H1 (cell line): ENCODE results near the gene CCDC157. TPM values are rescaled to one million over a fixed set of nuclear protein-coding genes. Genes with fewer than 3 reads are reported as not detected.

Experiments
- CTCF ChIA-PET: fragments of 300-600 bp; sonication (Branson Sonifier 250); formaldehyde crosslinking; loops from one replicate; lab custom pipeline; 2021; ENCODE audit not compliant: partially characterized antibody; lab: Charles Lee
- POLR2A ChIA-PET: fragments of 300-600 bp; sonication (Branson Sonifier 250); formaldehyde crosslinking; loops from one replicate; lab custom pipeline; 2021; ENCODE audit warnings: inconsistent platforms; ENCODE audit not compliant: partially characterized antibody; lab: Charles Lee
- DNase-seq, 2 experiments: peaks; one replicate each; pipeline versions ENCODE4 v3.0.0 to v3.0.0-alpha.2; 2010 to 2022; ENCODE audit warnings: low spot score in 2 of 2, low read depth in 1 of 2, mixed read lengths in 1 of 2
- FAIRE-seq: peaks from 2 replicates; lab custom pipeline; 2011; peaks lifted over from hg19 to GRCh38; lab: Jason Lieb, UNC
- H2AFZ ChIP-seq: 2 replicates; pipeline ENCODE4 v1.8.1; 2012; ENCODE audit warnings: low read length, inconsistent platforms
- H2AK5ac ChIP-seq: 2 replicates; pipeline ENCODE4 v1.6.1; 2013; ENCODE audit warnings: low read depth, low read length
- H2BK120ac ChIP-seq: replicated peaks from 2 replicates; pipeline ENCODE3; 2013; ENCODE audit warnings: low read depth, low read length, inconsistent platforms
- H2BK12ac ChIP-seq: 2 replicates; pipeline ENCODE4 v1.6.1; 2013; ENCODE audit warnings: low read depth, low read length
- H2BK15ac ChIP-seq: 2 replicates; pipeline ENCODE4 v1.6.1; 2013; ENCODE audit warnings: low read length
- H2BK20ac ChIP-seq: 2 replicates; pipeline ENCODE4 v1.6.1; 2013; ENCODE audit warnings: low read length
- H2BK5ac ChIP-seq: 2 replicates; pipeline ENCODE4 v1.6.1; 2013; ENCODE audit warnings: low read depth, low read length
- H3K14ac ChIP-seq: 2 replicates; pipeline ENCODE4 v1.6.1; 2013; ENCODE audit warnings: inconsistent platforms; ENCODE audit not compliant: insufficient read length
- H3K18ac ChIP-seq: 2 replicates; pipeline ENCODE4 v1.6.1; 2013; ENCODE audit warnings: low read length; ENCODE audit errors: extremely low read depth
- H3K23ac ChIP-seq: 2 replicates; pipeline ENCODE4 v1.6.1; 2013; ENCODE audit warnings: inconsistent platforms; ENCODE audit not compliant: insufficient read length
- H3K23me2 ChIP-seq: 2 replicates; pipeline ENCODE4 v1.6.1; 2013; ENCODE audit warnings: low read depth, low read length
- H3K27ac ChIP-seq: 2 replicates; pipeline ENCODE4 v1.6.1; 2011; ENCODE audit warnings: low read depth, low read length, inconsistent platforms
- H3K27me3 ChIP-seq, 4 experiments: replicated peaks in 1 of 4; 1 replicate in 1 of 4; 2 replicates in 3 of 4; pipeline versions ENCODE4 v1.6.1 to v1.8.1; 2011 to 2013; ENCODE audit warnings: low read length in 3 of 4, mild to moderate bottlenecking in 3 of 4, inconsistent platforms in 2 of 4, mixed read lengths in 2 of 4, moderate library complexity in 1 of 4; ENCODE audit not compliant: control insufficient read depth in 3 of 4, insufficient read depth in 3 of 4; ENCODE audit errors: extremely low read depth in 1 of 4
- H3K36me3 ChIP-seq, 4 experiments: 2 replicates each; pipeline versions ENCODE4 v1.6.1 to v1.8.1; 2011 to 2013; ENCODE audit warnings: mild to moderate bottlenecking in 4 of 4, low read length in 3 of 4, moderate library complexity in 2 of 4, control low read depth in 1 of 4, inconsistent platforms in 1 of 4; ENCODE audit not compliant: insufficient read depth in 4 of 4, control insufficient read depth in 2 of 4
- H3K4ac ChIP-seq: replicated peaks from 2 replicates; pipeline ENCODE3; 2013; ENCODE audit warnings: low read length, low read depth, mixed read lengths, inconsistent platforms; ENCODE audit not compliant: insufficient read length
- H3K4me1 ChIP-seq, 4 experiments: replicated peaks in 1 of 4; 1 replicate in 1 of 4; 2 replicates in 3 of 4; pipeline versions ENCODE4 v1.6.1 to v1.8.1; 2011 to 2013; ENCODE audit warnings: low read length in 3 of 4, inconsistent platforms in 2 of 4, mixed read lengths in 1 of 4; ENCODE audit not compliant: insufficient read depth in 4 of 4, control insufficient read depth in 3 of 4
- H3K4me2 ChIP-seq, 2 experiments: 2 replicates each; pipeline versions ENCODE4 v1.6.1 to v1.8.1; 2011 to 2013; ENCODE audit warnings: low read depth in 2 of 2, low read length in 2 of 2, control low read depth in 1 of 2, inconsistent platforms in 1 of 2, mild to moderate bottlenecking in 1 of 2; ENCODE audit not compliant: insufficient read depth in 1 of 2
- H3K4me3 ChIP-seq, 4 experiments: fragments of 200-600, 300-600 bp in 1 of 4; sonication (generic), shearing (Covaris generic), sonication (Bioruptor Twin) in 1 of 4; 2 replicates each; pipeline versions ENCODE4 v1.5.1 to v1.8.1; 2011 to 2016; ENCODE audit warnings: low read length in 4 of 4, low read depth in 3 of 4, control low read depth in 2 of 4, inconsistent platforms in 2 of 4, mild to moderate bottlenecking in 2 of 4, mixed read lengths in 1 of 4, moderate library complexity in 1 of 4; ENCODE audit not compliant: insufficient read depth in 2 of 4; ENCODE audit errors: extremely low read depth in 1 of 4
- H3K56ac ChIP-seq: replicated peaks from 2 replicates; pipeline ENCODE3; 2013; ENCODE audit warnings: low read depth, mild to moderate bottlenecking, mixed read lengths, low read length, inconsistent platforms; ENCODE audit not compliant: insufficient read length
- H3K79me1 ChIP-seq: 2 replicates; pipeline ENCODE4 v1.6.1; 2013; ENCODE audit warnings: low read depth, low read length, control low read depth
- H3K79me2 ChIP-seq, 2 experiments: 2 replicates each; pipeline versions ENCODE4 v1.6.1 to v1.8.1; 2012 to 2013; ENCODE audit warnings: low read length in 2 of 2, mild to moderate bottlenecking in 2 of 2, inconsistent platforms in 1 of 2; ENCODE audit not compliant: insufficient read depth in 2 of 2, control insufficient read depth in 1 of 2
- H3K9ac ChIP-seq, 4 experiments: replicated peaks in 1 of 4; 1 replicate in 1 of 4; 2 replicates in 3 of 4; pipeline versions ENCODE4 v1.6.1 to v1.8.1; 2011 to 2013; ENCODE audit warnings: low read depth in 3 of 4, low read length in 3 of 4, control low read depth in 2 of 4, mild to moderate bottlenecking in 2 of 4, moderate library complexity in 2 of 4, inconsistent platforms in 1 of 4; ENCODE audit errors: extremely low read depth in 1 of 4
- H3K9me3 ChIP-seq, 2 experiments: 2 replicates each; pipeline versions ENCODE4 v1.6.1 to v1.8.1; 2012 to 2013; ENCODE audit warnings: mild to moderate bottlenecking in 2 of 2, moderate library complexity in 2 of 2, control low read depth in 1 of 2, inconsistent platforms in 1 of 2, low read depth in 1 of 2, low read length in 1 of 2, mixed read lengths in 1 of 2; ENCODE audit not compliant: insufficient read depth in 2 of 2
- H4K20me1 ChIP-seq, 2 experiments: replicated peaks in 1 of 2; 2 replicates each; pipeline versions ENCODE3 to v1.8.1; 2011 to 2013; ENCODE audit warnings: inconsistent platforms in 2 of 2, low read length in 2 of 2, mild to moderate bottlenecking in 1 of 2; ENCODE audit not compliant: insufficient read depth in 2 of 2, control insufficient read depth in 1 of 2
- H4K5ac ChIP-seq: 2 replicates; pipeline ENCODE4 v1.6.1; 2013; ENCODE audit warnings: low read length, low read depth, mixed read lengths, inconsistent platforms; ENCODE audit not compliant: insufficient read length
- H4K8ac ChIP-seq: 2 replicates; pipeline ENCODE4 v1.8.0; 2013; ENCODE audit warnings: mild to moderate bottlenecking, moderate library complexity, low read length, inconsistent platforms; ENCODE audit not compliant: insufficient read depth; ENCODE audit errors: extremely low read depth
- H4K91ac ChIP-seq: replicated peaks from 2 replicates; pipeline ENCODE3; 2013; ENCODE audit warnings: low read length, mixed read lengths, inconsistent platforms; ENCODE audit not compliant: insufficient read length
- ATF2 ChIP-seq: IDR thresholded peaks from 2 replicates; pipeline ENCODE4 v1.6.1; 2012; ENCODE audit warnings: low read length, inconsistent platforms
- BACH1 ChIP-seq: IDR thresholded peaks from 2 replicates; pipeline ENCODE4 v1.6.1; 2012; ENCODE audit warnings: low read length, improper control_type of control experiment
- CBX5 ChIP-seq: fragments of 300-800, 300-1000 bp; sonication (generic); IDR thresholded peaks from 2 replicates; pipeline ENCODE4 v1.7.1; 2016; ENCODE audit warnings: antibody characterized with exemption, low read length, low read depth
- HDAC6 ChIP-seq: IDR thresholded peaks from one replicate; pipeline ENCODE4 v1.7.1; 2012; ENCODE audit warnings: low read depth, mild to moderate bottlenecking, inconsistent platforms, low read length, moderate library complexity
- JUN ChIP-seq: IDR thresholded peaks from 2 replicates; pipeline ENCODE4 v1.6.1; 2011; ENCODE audit warnings: low read depth, mild to moderate bottlenecking, improper control_type of control experiment, low read length
- KDM4A ChIP-seq: IDR thresholded peaks from one replicate; pipeline ENCODE4 v1.7.1; 2012; ENCODE audit warnings: low read depth, mild to moderate bottlenecking, moderate library complexity, low read length, inconsistent platforms; ENCODE audit not compliant: severe bottlenecking
- KDM5A ChIP-seq: fragments of 200-600 bp; IDR thresholded peaks from 2 replicates; pipeline ENCODE4 v1.7.1; 2012; ENCODE audit warnings: mild to moderate bottlenecking, low read length, inconsistent platforms, mixed read lengths
- POLR2AphosphoS5 ChIP-seq: IDR thresholded peaks from 2 replicates; pipeline ENCODE4 v1.6.1; 2011; ENCODE audit warnings: low read depth, low read length
- SP1 ChIP-seq: IDR thresholded peaks from 2 replicates; pipeline ENCODE4 v1.6.1; 2011; ENCODE audit warnings: low read depth, low read length
- SP2 ChIP-seq: IDR thresholded peaks from 2 replicates; pipeline ENCODE4 v1.6.1; 2012; ENCODE audit warnings: mild to moderate bottlenecking, low read length, inconsistent platforms
- YY1 ChIP-seq: IDR thresholded peaks from 2 replicates; pipeline ENCODE4 v1.6.1; 2011; ENCODE audit warnings: low read depth, mild to moderate bottlenecking, low read length
- WGBS, 2 experiments: shearing (Covaris generic) in 1 of 2; methylation state at CpG; one replicate each; pipeline versions ENCODE4 v1.1.6 to v1.1.7; 2013 to 2015; ENCODE audit warnings: low lambda C conversion rate in 2 of 2, mixed read lengths in 2 of 2, inconsistent platforms in 1 of 2, low coverage in 1 of 2, missing lambda C conversion rate in 1 of 2; ENCODE audit not compliant: insufficient replicate concordance in 2 of 2, insufficient coverage in 1 of 2, insufficient read length in 1 of 2; ENCODE audit errors: extremely low coverage in 1 of 2, missing lambda C conversion rate in 1 of 2; 5-methylcytosine and 5-hydroxymethylcytosine counted together
- polyA plus RNA-seq, 7 experiments: library from polyadenylated mRNA; depleted of rRNA in 3 of 7; stranded (reverse) in 5 of 7; unstranded in 2 of 7; fragments of >200 nt in 5 of 7; fragments of 200-250 nt in 2 of 7; gene quantifications; 1 replicate in 5 of 7; 2 replicates in 1 of 7; 4 replicates in 1 of 7; pipeline versions ENCODE4 v1.2.1 to v1.2.3, GENCODE V29; 2011 to 2013; ENCODE audit warnings: missing spikeins in 2 of 7, mixed read lengths in 2 of 7
- total RNA-seq: library from RNA; stranded (reverse); fragmentation: NEBNext Ultra II Directional; extraction: Animal tissue kit (Norgen Biotek cat#: 25700); gene quantifications from 2 replicates; pipeline ENCODE4 v1.2.1, GENCODE V29; 2021
- TF ChIP-seq, protein P1 (sequence below): IDR thresholded peaks from 2 replicates; pipeline ENCODE4 v1.6.1; 2012; ENCODE audit warnings: inconsistent platforms

Gene CCDC157
- total and polyA plus RNA-seq, 2 of the 8 experiments (the other 6 are each of a cell fraction or from before 2014, with no cell fraction given) = 4.1 to 8.4 TPM

GRCh38 chr22:30348809-30349208 lies 8.0 kb upstream of the CCDC157 start:
- Histone ChIP-seq H3K9ac (no peak overlapping the region), H4K91ac (no peak overlapping the region), H3K4ac (no peak overlapping the region), H3K18ac (no peak overlapping the region), H2BK120ac (no peak overlapping the region), H2AFZ (no peak overlapping the region), H3K4me1 (no peaks in the 10 kb centered on the region), H4K5ac (no peak overlapping the region), H3K4me3 (no peak overlapping the region), H3K79me1 (no peaks in the 10 kb centered on the region; the same call in 1 of the 2 replicates), H3K14ac (no peak overlapping the region), H3K79me2 (peaks cover 0 to 35% of the 10 kb centered on the region in 2 experiments; a peak in 2 of 4 replicates), H3K36me3 (peaks cover 28 to 86% (median 65%) of the 10 kb centered on the region in 4 experiments), H2BK12ac (no peak overlapping the region), H2BK20ac (no peak overlapping the region), H3K4me2 (no peak overlapping the region), H3K9me3 (no peaks in the 10 kb centered on the region), H2BK15ac (no peak overlapping the region), H3K23me2 (no peaks in the 10 kb centered on the region), H2AK5ac (no peak overlapping the region), H3K56ac (no peak overlapping the region), H3K23ac (no peak overlapping the region), H3K27ac (no peak overlapping the region), H3K27me3 (no peaks in the 10 kb centered on the region), H4K8ac (no peak overlapping the region), H2BK5ac (no peak overlapping the region), H4K20me1 (peaks cover 12 to 24% of the 10 kb centered on the region in 2 experiments)
- ChIA-PET POLR2A (interaction anchor here (1.2 to 1.5 kb wide), 3 partner anchors 8 to 12 kb away, joined by 3 to 5 read pairs (median 4); partner anchors contain the start of genes CCDC157 and SF3A1), CTCF (interaction anchor here (0.6 to 1.5 kb wide), 3 partner anchors 12 to 129 kb away, joined by 3 read pairs; no protein-coding TSS in a partner anchor)
- TF ChIP-seq BACH1 (no peak), CBX5 (no peak), SP2 (no peak), HDAC6 (no peak), JUN (no peak), KDM4A (no peak), ATF2 (no peak), SP1 (no peak), YY1 (no peak), KDM5A (no peak), POLR2AphosphoS5 (no peak)
- TF ChIP-seq, protein P1, sequence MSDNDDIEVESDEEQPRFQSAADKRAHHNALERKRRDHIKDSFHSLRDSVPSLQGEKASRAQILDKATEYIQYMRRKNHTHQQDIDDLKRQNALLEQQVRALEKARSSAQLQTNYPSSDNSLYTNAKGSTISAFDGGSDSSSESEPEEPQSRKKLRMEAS = no peak
- FAIRE-seq (no peak), DNase-seq (no peak)
- 94% methylated on average over 4 of the region's 4 CpGs; no CpG with 5 or more reads in 1 of the 2 experiments for WGBS, 2 experiments
